ENCODE results near the gene IGFLR1.
"Not testable (repeated sequence)": the region's sequence is repeated elsewhere in the genome, so short reads cannot be mapped to it uniquely, and the experiment has no call there.

IGFLR1 gene

DNA sequence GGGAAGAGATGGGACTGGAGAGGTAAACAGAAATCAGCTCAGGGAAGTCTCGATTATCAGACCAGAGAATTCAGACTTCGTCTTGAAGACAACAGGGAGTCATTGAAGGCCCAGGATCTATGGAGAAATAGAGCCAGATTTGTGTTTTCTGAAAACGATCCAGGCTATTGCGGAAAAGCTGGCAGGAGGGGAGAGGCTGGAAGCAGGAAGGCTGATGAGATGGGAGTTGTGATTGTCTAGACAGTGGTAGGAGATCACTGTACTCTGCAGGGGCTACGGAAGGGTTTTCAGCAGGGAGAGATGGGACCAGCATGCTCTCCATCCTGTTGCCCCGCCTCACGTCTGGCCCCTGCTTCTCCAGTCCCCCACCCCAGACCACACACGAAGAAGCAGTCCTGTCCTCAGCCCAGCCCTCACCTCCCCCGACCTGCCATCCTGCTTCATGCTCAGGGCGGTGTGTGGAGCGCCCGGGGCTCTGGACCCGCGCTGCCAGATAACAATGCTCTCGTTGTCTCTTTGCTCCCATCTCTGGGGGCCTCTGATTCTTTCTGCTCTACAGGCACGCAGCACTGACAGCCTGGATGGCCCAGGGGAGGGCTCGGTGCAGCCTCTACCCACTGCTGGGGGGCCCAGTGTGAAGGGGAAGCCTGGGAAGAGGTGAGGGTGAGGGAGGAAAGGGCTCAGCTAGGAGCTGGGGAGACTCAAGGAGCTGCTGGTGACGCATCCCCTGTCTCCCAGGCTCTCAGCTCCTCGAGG lies 35.0 kb upstream of the IGFLR1 start:
- DNase-seq = no peak

DNA sequence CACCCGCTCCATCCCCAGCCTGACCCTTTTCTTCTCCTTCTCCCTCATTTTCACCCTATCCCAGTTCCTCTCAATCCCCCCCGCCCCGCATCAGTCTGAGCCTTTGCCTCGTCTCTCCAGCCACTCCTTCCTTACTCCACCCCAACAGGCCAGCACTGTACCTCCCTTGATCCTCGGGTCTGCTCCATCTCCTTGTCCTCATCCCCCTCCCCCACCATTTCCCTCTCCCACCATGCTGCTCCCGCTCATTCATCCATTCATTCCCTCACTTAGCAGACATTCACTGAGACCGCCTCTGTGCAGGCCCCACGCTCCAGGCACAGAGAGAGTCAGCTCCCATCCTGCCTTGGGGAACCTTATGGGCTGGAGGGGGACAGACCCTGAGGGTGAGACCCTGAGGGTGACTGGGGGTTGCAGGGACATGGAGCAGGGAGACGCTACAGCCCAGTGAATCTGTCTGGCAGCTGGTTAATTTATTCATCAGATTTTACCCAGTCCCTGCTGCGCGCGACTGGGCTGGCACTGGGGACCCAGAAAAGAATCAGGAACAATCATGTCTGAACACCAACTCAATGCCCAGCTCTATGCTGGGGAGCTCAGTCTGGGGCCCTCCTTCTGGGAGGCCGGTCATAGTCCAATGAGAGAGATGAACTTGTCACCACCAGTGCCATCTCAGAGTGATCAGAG lies 34.0 kb upstream of the IGFLR1 start:
- no peak for DNase-seq

DNA sequence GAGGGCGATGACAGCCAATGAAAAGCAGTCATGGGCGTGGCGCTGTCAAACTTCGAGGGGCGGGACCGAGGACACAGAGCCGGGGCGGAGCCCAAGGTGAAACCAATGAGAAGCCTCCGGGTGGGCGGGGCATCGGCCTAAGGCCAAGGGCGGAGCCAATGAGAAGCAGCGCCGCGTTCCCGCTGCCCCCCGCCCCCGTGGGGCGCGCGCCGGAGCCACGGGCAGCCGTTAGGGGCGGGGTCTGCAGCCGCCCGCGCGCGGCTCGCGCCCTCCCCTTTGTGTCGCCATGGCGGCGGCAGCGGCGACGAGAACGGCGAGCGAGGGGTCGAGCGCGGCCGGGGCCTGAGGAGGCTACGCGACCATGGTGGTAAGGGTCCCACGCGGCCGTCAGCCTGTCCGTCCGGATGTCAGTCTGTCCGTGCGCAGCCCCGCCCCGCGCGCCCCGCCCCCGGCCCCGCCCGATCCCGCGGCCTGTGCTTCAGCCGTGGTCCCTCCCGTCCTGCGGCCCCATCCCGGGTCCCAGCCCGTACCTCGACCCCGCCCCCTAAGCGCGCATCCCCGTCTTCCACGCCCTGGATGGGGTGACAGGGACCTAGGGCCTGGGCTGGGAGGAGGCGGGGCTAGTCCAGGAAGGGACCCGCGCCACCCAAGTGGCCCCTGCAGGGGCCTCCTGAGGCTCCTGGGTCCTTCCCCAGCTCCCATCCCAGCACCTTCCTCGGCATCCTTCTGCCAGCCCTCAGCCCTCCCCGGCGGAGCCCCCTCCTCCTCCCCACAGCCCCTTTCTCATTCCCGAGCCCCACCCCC lies 33.2 kb upstream of the IGFLR1 start, which contains the start of gene ARHGAP33:
Gene ARHGAP33 (plus strand): TSS at position 267 of the 804 bp plus-strand sequence. CDS start 95 bp downstream, at position 362.
- DNase-seq = peak; percentile 99

DNA sequence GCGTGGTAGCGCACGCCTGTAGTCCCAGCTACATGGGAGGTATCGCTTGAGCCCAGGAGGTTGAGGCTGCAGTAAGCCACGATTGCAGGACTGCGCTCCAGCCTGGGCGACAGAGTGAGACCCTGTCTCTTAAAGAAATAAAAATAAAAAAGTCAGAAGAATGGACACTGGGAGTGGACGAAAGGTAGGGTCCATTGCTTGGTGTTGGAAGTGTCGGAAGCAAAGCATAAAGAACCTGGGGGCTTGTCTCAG lies 32.7 kb upstream of the IGFLR1 start:
- DNase-seq = no peak

DNA sequence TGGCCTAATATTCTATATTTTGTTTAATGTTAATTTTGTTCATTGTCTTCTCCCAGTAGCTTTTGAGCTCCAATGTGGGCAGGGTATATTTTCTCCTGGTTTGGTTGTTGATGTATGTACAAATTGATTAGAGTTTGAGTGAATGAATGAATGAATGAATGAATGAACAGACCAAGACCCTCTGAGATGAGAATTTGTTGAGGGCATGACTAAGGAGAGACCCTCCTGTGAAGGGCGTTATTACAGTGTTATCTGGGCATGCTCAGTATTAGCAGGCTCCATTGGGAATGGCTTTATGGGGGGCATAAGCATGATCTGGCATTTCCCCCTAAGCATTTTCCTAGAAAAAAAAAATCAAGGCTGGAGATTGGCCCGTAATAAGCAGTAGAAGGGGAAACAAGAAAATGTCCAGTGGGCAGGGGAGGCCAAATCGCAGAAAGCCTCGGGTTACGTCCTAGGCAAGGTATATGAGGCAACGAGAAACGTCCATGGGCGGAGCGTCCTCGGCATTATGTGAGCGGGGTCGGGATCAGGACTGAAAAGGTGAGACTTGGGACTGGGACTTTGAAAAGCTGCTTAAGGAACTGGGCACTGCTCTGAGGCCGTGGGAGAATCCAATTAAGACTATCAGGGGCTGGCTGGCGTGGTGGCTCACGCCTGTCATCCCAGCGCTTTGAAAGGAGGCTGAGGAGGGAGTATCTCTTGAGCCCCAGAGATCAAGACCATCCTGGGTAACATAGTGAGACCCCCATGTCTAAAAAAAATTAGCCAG lies 32.2 kb upstream of the IGFLR1 start:
- DNase-seq = no peak

DNA sequence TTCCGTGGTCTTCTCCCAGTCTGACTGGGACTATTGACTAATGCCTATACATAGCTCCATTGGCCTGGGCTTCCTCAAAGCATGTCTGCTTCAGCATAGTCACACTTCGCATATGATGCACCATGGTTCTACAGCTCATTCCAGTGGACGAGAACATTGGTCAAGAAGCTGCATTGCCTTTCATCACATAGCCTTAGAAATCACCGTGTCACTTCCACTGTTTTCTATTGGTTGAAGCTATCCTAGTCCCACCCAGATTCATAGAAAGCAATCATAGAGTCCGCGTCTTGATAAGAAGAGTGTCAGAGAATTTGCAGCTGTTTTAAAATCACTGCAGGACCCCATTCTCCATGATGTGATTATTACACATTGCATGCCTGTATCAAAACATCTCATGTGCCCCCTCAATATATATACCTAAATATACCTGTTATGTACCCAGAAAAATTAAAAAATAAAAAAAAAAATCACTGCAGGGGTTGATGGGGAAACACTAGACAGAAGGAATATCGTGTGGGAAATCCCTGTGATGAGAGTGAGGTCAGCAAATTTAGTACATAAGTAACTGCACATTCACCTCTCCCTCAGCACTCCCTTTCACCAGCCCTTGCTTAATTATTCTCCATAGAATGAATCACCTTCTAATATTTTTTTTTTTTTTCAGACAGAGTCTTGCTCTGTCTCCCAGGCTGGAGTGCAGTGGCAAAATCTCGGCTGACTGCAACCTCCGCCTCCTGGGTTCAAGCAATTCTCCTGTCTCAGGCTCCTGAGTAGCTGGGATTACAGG lies 31.0 kb upstream of the IGFLR1 start:
- DNase-seq = no peak

DNA sequence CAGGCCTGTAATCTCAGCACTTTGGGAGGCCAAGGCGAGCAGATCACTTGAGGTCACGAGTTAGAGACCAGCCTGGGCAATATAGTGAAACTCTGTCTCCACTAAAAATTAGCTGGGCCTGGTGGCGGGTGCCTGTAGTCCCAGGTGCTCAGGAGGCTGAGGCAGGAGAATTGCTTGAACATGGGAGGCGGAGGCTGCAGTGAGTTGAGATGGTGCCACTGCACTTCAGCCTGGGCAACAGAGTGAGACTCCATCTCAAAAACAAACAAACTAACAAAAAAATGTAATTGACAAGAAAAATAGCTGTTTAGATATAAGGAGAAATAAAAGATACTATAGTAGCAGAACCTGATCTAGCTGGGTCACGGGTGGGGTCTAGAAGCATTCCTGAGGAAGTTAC lies 30.1 kb upstream of the IGFLR1 start:
- not testable (repeated sequence) for DNase-seq

DNA sequence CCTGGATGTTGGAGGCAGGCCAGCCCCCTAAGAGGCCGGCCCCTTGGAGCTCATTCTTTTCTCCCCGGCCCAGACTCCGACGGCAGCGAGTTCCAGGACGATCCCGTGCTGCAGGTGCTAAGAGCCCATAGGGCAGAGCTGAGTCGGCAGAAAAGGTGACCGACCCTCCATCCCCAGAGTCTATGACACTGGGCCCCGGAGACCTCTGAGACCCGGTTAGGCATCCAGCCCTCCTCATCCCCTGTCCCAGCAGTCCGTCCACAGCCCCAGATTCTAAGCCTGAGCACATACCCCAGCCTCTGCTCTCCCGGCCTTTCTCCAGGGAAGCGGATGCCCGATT lies 25.8 kb upstream of the IGFLR1 start:
- DNase-seq = no peak

DNA sequence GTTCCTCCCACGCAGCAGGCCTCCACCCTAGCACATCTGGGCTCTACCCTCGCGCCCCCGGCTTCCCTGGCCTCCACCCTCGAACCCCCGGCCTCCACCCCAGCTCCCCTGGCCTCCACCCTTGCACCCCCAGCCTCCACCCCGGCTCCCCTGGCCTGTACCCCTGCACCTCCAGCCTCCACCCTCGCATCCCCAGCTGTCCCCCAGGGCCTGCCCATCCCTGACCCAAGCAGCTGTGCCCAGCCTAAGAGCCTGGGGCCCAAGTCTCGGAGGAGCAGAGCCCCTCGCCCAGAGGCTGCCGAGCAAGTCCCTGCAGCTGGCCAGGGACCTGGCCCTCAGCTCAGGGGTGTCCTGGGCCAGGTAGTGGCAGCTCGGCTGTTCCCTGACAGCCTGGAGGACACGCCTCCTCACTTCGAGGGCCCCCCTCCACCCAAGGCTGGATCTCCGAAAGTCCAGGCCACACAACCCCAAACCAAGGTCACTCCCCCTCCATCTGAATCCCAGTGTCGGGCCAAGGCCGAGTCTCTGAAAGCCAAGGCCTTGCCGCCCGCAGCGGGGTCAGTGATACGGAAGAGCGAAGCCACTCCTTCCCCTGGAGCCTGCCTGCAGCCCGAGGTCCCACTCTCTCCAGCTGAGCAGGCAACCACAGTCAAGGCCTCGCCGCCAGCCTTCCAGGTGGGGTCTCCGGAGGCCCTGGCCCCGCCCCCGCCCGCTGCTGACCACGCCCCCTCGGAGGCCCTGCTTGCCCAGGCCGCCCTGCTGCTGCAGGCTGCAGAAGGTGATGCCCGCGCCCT lies 25.2 kb upstream of the IGFLR1 start:
- no peak for DNase-seq

DNA sequence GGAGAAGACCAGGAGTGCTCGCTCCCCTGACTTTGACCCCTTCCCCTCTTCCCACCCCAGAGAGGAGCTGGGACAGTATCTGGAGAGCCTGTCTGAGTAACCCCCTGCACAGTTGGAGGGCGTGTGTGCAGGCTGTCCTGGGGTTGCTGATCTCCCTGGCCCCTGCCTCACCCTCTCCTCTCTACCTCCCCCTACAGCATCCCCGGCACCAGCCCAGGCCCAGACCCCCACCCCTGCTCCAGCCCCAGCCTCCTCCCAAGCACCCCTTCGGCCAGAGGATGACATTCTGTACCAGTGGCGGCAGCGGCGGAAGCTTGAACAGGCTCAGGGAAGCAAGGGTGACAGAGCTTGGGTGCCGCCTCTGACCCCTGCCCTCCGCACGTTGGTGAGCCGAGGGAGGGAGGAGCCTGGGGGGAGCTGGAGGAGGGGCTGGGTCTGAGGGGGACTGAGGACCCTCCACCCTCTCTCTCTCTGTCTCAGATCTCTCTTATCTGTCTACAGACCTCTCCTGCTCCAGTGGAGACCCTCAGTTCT lies 24.4 kb upstream of the IGFLR1 start:
- no peak for DNase-seq

DNA sequence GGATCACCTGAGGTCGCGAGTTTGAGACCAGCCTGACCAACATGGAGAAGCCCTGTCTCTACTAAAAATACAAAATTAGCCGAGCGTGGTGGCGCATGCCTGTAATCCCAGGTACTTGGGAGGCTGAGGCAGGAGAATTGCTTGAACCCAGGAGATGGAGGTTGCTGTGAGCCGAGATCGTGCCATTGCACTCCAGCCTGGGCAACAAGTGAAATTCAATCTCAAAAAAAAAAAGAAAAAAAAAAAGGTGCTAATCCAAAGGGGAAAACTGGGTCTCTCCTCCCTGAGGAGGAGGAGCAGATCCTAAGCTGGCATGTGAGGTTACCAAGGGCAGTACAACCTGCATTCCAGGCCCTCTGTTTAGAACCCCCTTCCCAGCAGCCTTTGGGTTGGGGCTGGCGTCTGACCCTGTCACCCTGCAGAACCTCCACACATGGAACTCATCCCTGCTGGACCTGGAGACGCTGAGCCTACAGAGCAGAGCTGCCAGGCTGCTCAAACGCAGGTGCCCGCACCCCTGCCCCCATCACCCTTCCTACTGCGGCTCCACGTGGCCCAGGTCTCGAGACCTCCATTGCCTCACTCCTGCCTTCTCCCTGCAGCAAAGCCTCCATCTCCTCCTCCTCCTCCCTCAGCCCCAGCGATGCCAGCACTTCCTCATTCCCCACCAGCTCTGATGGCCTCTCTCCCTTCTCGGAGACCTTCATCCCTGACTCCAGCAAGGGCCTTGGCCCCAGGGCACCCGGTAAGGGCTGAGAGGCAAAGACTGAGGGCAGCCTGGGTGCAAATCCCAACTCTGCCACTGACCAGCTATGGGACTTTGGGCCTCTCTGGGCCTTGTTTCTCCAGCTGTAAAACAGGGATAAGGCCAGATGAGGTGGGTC lies 22.4 kb upstream of the IGFLR1 start:
- no peak for DNase-seq

DNA sequence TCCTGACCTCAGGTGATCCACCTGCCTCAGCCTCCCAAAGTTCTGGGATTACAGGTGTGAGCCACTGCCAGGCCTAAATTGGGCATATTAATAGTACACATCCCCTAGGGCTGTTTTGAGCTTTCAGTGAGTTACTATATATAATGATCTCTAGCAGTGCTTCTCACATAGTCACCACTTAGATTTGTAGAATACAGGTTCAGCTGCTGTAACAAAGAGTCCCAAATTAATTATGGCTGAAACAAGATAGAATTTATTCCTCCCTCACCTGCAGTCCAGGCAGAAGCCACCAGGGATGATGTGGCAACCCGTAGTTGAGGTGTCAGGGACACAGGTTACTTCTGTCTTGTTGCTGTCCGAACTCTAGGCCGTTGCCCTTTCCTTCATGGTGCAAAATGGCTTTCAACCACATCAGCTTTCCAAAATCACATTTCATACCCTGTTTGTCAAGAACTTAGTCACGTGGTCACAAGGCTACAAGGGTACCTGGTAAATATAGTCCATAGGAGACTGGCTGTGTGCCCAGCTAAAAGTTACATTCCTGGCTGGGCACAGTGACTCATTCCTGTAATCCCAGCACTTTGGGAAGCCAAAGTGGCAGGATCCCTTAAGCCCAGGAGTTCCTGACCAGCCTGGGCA lies 18.6 kb upstream of the IGFLR1 start:
- no peak for DNase-seq

DNA sequence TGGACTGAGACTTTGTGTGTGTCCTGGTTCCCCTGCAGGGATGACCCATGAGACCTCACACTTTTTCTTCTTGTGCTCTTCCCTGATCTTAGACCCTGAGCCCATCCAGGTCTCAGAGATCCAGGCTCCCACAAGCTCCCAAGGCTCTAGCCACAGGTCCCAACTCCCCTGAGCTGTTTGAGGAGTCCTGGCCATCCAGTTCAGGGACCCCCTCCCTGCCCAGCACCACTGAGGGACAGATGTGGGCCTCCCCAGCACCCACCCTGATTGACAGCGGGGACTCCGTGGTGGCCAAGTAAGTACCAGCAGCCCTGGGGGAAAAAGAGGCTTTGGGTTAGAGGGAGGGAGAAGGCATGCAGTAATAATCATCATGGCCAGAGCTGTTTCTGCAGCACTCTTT lies 17.4 kb upstream of the IGFLR1 start:
- no peak for DNase-seq

DNA sequence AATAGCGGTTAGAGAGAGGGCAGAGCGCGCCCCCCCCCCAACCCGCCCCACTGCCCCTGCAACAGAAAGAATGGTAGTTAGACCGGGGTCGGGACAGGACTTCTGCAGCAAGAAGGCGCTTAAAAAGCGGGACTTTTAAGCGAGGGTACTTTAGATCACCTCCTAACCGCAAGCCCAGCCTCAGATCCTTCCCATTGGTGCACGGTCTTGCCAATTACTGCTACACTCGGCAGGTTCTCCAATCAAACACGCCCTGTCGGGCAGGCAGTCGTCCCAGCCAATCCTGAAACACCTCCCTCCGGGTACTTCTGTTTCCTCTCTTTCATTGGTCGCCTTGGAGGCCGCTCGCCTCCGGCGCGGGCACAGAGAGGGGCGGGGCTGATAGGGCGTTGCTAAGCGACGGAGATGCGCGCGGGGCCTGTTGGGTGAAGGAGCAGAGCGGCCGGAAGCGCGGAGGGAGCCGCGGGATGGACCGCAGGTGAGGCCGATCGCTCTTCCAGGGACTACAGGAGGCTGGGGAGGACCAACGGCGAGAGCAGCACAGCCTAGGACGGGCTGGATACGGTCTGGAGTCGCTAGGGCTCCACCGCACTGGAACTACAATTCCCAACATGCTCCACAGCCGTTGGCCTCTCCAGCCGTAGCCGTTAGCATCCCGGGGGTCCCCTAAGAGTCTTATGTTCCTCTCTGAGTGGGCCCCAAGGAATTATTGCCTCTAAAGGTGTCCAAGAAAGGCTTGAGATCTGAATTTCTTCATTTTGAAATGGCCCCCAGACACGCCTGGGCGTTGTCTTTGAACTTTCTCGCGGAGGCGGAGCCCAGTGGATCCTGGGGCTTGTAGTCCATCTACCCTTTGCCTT lies 15.7 kb upstream of the IGFLR1 start, which contains the start of gene PROSER3:
Gene PROSER3 (plus strand): TSS at position 428 of the 860 bp plus-strand sequence. CDS start 40 bp downstream, at position 468.
- DNase-seq = peak; percentile 100

DNA sequence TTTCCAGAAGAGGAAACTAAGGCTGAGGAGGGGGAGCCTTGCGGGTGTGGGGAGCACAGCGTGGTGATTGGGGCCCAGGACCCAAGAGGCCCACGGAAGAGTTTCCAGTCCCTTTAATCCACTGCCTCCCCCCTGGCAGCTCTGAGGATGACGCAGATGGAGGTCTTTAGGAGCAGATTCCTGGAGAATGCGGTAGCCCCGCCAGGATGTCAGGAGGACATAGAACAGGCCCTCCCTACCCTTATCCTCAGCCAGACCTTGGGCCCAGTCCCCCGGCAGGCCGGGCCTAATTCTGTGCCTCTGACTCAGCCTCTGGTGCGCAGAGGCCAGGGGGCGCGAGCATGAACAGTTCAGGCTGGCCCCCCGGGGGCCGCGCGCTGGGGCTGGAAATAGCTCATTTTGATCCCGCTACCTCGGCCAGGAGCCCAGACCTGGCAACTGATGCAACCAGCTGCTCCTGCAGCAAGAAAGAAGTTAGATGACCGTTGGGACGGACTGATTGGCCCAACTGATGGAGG lies 15.0 kb upstream of the IGFLR1 start:
- DNase-seq = peak; percentile 44

DNA sequence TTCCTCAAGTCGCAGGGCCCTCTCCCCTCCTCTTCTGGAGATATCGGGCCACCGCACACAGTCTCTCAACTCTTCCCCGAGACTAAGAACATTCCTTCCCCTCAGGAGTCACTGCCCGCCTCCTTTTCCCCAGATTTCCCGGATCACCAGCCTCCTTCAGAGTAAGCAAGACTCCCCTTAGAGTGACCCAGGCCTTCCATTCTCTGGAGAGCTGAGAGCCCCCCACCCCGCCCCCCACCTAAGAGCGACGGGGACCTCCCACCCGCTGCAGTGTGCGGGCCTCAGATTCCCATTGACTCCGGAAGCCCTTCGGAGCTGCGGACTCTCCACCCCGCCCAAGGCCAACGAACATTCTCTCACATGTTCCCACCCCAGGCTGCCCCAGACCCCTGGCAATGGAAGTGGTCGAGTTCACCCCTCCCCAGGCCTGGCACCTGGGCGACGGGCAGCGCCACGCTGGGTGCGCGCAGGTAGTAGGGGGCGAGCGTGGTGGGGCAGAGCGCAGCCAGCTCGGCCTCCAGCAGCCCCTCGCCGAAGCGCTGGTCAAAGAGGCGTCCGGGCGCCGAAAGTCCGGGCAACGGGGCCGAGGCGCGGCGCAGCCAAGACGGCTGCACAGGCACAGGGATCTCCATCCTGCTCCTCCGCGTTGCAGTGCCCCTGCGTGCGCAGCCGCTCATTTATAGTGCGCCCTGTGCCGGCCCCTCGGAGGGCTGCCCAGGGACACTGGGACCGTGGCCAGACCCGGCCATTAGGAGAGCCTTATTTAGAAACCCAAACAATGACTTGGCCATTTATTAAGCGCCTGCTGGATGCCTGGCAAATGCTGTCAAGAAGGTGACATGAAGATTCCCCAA lies 14.4 kb upstream of the IGFLR1 start, which contains the start of gene HSPB6:
Gene HSPB6 (minus strand): TSS at position 653 of the 854 bp plus-strand sequence. CDS start 21 bp downstream, at position 632.
- no peak for DNase-seq
